Fibroblast of mammary gland (primary cell): ENCODE data around the gene CCDC30.
A peak's percentile ranks its signal among the peaks of the same experiment; 100 is the strongest.
"Not testable (repeated sequence)": the region's sequence is repeated elsewhere in the genome, so short reads cannot be mapped to it uniquely, and the experiment has no call there.

Experiments
- DNase-seq: peaks from one replicate; pipeline ENCODE4 v3.0.0-alpha.2; 2010; ENCODE audit warnings: low read depth
- H3K4me3 ChIP-seq: 2 replicates; pipeline ENCODE4 v1.5.1; 2011; ENCODE audit warnings: low read depth, mild to moderate bottlenecking, low read length, moderate library complexity; ENCODE audit not compliant: control insufficient read depth
- TF ChIP-seq, protein P1 (sequence below): conservative IDR thresholded peaks from 2 replicates; pipeline ENCODE4 v1.5.1; 2011; ENCODE audit warnings: low read depth, low read length, inconsistent platforms; ENCODE audit not compliant: control insufficient read depth, insufficient read depth

CCDC30 gene

GRCh38 chr1:42618866-42619265 is 155.8 kb downstream of the CCDC30 start:
- no peak overlapping the region for H3K4me3 ChIP-seq
- TF ChIP-seq, protein P1, sequence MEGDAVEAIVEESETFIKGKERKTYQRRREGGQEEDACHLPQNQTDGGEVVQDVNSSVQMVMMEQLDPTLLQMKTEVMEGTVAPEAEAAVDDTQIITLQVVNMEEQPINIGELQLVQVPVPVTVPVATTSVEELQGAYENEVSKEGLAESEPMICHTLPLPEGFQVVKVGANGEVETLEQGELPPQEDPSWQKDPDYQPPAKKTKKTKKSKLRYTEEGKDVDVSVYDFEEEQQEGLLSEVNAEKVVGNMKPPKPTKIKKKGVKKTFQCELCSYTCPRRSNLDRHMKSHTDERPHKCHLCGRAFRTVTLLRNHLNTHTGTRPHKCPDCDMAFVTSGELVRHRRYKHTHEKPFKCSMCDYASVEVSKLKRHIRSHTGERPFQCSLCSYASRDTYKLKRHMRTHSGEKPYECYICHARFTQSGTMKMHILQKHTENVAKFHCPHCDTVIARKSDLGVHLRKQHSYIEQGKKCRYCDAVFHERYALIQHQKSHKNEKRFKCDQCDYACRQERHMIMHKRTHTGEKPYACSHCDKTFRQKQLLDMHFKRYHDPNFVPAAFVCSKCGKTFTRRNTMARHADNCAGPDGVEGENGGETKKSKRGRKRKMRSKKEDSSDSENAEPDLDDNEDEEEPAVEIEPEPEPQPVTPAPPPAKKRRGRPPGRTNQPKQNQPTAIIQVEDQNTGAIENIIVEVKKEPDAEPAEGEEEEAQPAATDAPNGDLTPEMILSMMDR, result no peak
- DNase-seq, result peak; percentile 11

DNA sequence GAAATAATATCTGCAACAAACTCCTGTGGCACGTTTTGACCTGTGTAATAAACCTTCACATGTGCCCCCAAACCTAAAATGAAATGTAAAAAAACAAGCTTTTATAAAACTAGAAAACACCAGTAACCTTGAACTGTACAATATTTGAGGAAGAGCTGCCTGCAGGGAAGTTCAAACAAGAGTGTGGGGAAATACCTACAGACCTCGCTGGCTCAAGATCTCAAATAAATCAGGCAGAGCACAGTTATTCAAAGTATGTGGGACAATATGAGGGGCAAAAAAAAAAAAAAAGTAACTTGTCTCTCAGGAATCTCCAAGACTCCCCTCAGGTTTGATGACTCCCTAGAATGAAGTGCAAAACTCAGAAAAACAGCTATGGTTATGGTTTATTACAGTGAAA is 157.2 kb downstream of the CCDC30 start:
- no peak for DNase-seq
- no peak overlapping the region for H3K4me3 ChIP-seq
- TF ChIP-seq, protein P1, result no peak

- not testable (repeated sequence) for H3K4me3 ChIP-seq, DNase-seq
These were observed 158.1 kb downstream of the CCDC30 start for GRCh38 chr1:42621180-42621579.

DNA sequence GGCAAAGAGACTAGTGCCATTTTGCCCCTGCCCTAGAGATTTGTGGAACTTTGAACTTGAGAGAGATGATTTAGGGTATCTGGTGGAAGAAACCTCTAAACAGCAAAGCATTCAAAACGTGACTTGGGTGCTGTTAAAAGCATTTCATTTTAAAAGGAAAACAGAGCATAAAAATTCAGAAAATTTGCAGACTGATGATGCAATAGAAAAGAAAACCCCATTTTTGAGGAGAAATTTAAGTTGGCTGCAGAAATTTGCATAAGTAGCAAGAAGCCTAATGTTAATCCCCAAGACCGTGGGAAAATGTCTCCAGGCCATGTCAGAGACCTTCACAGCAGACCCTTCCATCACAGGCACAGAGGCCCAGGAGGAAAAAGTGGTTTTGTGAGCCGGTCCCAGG is 164.1 kb downstream of the CCDC30 start:
- not testable (repeated sequence) for DNase-seq, H3K4me3 ChIP-seq

- no peak for DNase-seq
- no peak overlapping the region for H3K4me3 ChIP-seq
- TF ChIP-seq, protein P1, result no peak
These were observed 176.0 kb downstream of the CCDC30 start for GRCh38 chr1:42639116-42639515.

GRCh38 chr1:42646056-42646455 is 183.0 kb downstream of the CCDC30 start:
- DNase-seq, result no peak
- TF ChIP-seq, protein P1, result no peak
- no peak overlapping the region for H3K4me3 ChIP-seq

GRCh38 chr1:42657201-42657600 is 194.1 kb downstream of the CCDC30 start:
- TF ChIP-seq, protein P1, result no peak
- DNase-seq, result no peak
- no peak overlapping the region for H3K4me3 ChIP-seq

- TF ChIP-seq, protein P1, result peak; percentile 3
- peak within 1 kb of the TSS; percentile 98 for H3K4me3 ChIP-seq
- DNase-seq, result peak; percentile 88
These were observed 195.1 kb downstream of the CCDC30 start, which contains the start of gene PPIH for GRCh38 chr1:42657981-42658876. Gene PPIH (plus strand): TSS chr1:42658423. CDS start chr1:42658447, 24 bp downstream.
